Breast epithelium (tissue), 4 donors: ENCODE measurements around the gene TNFRSF1A. TPM values are rescaled to one million over a fixed set of nuclear protein-coding genes. Genes with fewer than 3 reads are reported as not detected.

Experiments
- DNase-seq, 2 donors: peaks; one replicate each; pipeline ENCODE4 v3.0.0-alpha.2; 2019; ENCODE audit warnings: low spot score in 2 of 2
- H3K27ac ChIP-seq, 2 donors: fragments of 200-600 bp; sonication (generic) in 1 of 2; one replicate each; pipeline ENCODE4 v1.5.1; 2016 to 2019; ENCODE audit warnings: mild to moderate bottlenecking in 1 of 2
- H3K27me3 ChIP-seq, 2 donors: fragments of 200-600 bp; sonication (generic) in 1 of 2; one replicate each; pipeline versions ENCODE4 v1.5.1 to v1.6.0; 2017 to 2019; ENCODE audit warnings: control low read depth in 1 of 2, mild to moderate bottlenecking in 1 of 2
- H3K36me3 ChIP-seq: fragments of 200-600 bp; one replicate; pipeline ENCODE4 v1.5.1; 2019
- H3K4me1 ChIP-seq, 2 donors: fragments of 200-600 bp; sonication (generic); one replicate each; pipeline ENCODE4 v1.5.1; 2016 to 2019; ENCODE audit warnings: control low read depth in 1 of 2
- H3K4me3 ChIP-seq, 3 donors: fragments of 200-600 bp; sonication (generic); 1 replicate in 2 of 3; 2 replicates in 1 of 3; pipeline ENCODE4 v1.5.1; 2016 to 2019; ENCODE audit warnings: mild to moderate bottlenecking in 3 of 3, moderate library complexity in 2 of 3
- H3K9me3 ChIP-seq, 2 donors: fragments of 200-600 bp; sonication (generic) in 1 of 2; one replicate each; pipeline ENCODE4 v1.5.1; 2016 to 2019; ENCODE audit warnings: control low read depth in 1 of 2
- POLR2A ChIP-seq: fragments of 450-650 bp; IDR thresholded peaks from one replicate; pipeline ENCODE4 v1.6.1; 2016; ENCODE audit warnings: antibody characterized with exemption, mild to moderate bottlenecking, moderate library complexity
- POLR2AphosphoS5 ChIP-seq, 3 donors: sonication (generic); formaldehyde crosslinking; IDR thresholded peaks; one replicate each; pipeline ENCODE4 v1.6.1; 2017; ENCODE audit warnings: antibody characterized with exemption in 3 of 3
- intact Hi-C: fragments of 100-400 bp; cut with DNase I; formaldehyde crosslinking; loops from one replicate; pipeline ENCODE4 v1.15.1; 2023; ENCODE audit warnings: low total_unique reads
- total RNA-seq, 3 donors: library from RNA; depleted of rRNA; stranded (reverse); fragments of >200 nt; gene quantifications; one replicate each; pipeline ENCODE4 v1.1.0, GENCODE V29; 2016
- TF ChIP-seq, protein P1 (sequence below), 3 donors: fragments of 450-650 bp; IDR thresholded peaks; one replicate each; pipeline ENCODE4 v1.5.1; 2016 to 2017; ENCODE audit warnings: antibody characterized with exemption in 3 of 3, mild to moderate bottlenecking in 3 of 3, moderate library complexity in 3 of 3

The TNFRSF1A gene
- total RNA-seq, 3 donors from 2014 or later: 232 to 256 (median 238) TPM

DNA sequence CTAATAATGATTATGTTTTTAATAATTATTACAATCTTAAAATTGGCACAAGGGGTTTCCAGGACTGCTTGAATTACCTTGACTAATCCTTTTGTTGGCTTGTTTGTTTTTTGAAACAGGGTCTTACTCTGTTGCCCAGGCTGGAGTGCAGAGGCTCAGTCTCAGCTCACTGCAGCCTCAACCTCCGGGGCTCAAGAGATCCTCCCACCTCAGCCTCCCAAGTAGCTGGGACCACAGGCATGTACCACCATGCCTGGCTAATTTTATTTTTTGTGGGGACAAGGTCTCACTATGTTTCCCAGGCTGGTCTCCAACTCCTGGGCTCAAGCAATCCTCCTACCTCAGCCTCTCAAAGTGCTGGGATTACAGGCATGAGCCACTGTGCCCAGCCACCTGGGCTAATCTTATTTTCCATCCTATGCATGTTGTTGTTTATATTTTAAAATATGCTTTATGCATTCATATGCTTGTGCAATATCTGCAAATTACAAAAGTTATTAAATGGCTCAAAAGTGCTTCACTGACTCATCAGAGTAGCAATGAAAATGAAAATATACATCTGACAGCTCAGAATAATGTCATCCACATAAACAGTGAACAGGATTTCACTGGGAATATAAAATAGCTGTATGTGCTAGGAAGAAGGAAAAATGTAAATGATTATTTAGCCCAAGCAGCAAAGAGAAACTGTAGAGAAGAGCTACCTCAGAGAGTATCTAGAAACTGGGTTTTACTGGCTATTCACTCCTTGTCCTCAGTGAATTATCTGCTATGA is 56.2 kb downstream of the TNFRSF1A start:
- no peak for DNase-seq
- no peaks in the 10 kb centered on the region for H3K4me1 ChIP-seq
- intact Hi-C loops: loop anchor here (10.0 kb wide), 1 partner anchor 221 kb away; no protein-coding TSS in a partner anchor
- H3K36me3 ChIP-seq: no peaks in the 10 kb centered on the region
- no peak overlapping the region for H3K4me3 ChIP-seq
- H3K27me3 ChIP-seq: no peaks in the 10 kb centered on the region
- TF ChIP-seq POLR2A (no peak), POLR2AphosphoS5 (IDR thresholded peaks at IDR 0.05) (no peak)
- TF ChIP-seq, protein P1, sequence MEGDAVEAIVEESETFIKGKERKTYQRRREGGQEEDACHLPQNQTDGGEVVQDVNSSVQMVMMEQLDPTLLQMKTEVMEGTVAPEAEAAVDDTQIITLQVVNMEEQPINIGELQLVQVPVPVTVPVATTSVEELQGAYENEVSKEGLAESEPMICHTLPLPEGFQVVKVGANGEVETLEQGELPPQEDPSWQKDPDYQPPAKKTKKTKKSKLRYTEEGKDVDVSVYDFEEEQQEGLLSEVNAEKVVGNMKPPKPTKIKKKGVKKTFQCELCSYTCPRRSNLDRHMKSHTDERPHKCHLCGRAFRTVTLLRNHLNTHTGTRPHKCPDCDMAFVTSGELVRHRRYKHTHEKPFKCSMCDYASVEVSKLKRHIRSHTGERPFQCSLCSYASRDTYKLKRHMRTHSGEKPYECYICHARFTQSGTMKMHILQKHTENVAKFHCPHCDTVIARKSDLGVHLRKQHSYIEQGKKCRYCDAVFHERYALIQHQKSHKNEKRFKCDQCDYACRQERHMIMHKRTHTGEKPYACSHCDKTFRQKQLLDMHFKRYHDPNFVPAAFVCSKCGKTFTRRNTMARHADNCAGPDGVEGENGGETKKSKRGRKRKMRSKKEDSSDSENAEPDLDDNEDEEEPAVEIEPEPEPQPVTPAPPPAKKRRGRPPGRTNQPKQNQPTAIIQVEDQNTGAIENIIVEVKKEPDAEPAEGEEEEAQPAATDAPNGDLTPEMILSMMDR (IDR thresholded peaks at IDR 0.05): no peak
- H3K27ac ChIP-seq: no peak overlapping the region
- H3K9me3 ChIP-seq: no peaks in the 10 kb centered on the region

DNA sequence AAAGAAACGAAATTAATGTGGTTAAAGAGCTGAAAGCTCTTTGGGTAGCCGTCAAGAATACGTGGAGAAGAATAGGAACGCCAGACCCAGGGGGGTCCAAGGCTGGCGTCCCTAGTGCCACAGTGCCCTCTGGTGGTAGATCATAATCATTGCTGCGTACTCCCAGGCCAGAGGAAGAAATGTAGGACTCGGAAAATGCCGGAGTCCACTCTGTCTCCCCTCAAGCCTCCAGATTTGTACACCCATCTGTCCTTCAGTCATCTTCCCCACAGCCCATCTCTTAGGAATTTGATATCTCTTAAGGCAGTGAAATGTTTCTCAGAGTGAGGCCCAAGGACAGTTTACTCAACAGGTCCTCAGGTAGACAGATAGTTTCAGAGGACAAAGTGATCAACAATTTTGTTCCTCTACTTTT is 56.8 kb downstream of the TNFRSF1A start:
- Histone ChIP-seq H3K27me3 (no peaks in the 10 kb centered on the region), H3K36me3 (no peaks in the 10 kb centered on the region), H3K9me3 (no peaks in the 10 kb centered on the region), H3K27ac (no peak overlapping the region), H3K4me1 (no peaks in the 10 kb centered on the region), H3K4me3 (no peak overlapping the region)
- TF ChIP-seq POLR2AphosphoS5 (IDR thresholded peaks at IDR 0.05): peak in 2 of 3 donors; percentile 35 to 41
- TF ChIP-seq, protein P1 (IDR thresholded peaks at IDR 0.05): peak; percentile 85 to 94 (median 92)
- no peak for TF ChIP-seq POLR2A
- DNase-seq: no peak
- intact Hi-C loops: loop anchor here (10.0 kb wide), 1 partner anchor 220 kb away; no protein-coding TSS in a partner anchor

DNA sequence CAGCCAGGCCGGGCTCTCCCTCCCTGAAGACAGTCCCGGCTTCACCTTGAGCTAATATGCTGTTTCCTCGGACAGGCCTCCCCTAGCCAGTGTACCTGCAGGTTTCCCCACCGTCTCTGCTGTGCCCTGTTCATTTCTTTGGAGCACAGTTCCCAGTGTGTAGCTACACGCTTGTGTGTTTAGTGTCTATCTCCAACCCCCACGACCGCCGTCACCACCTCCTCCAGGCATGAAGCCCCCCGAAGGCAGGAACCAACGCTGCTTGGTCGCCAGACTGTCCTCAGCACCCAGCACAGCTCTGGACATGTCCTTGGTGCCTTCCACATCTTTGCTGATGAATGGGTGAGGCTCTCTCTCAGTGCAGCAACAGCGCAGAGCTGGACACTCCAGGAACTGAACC is 57.6 kb downstream of the TNFRSF1A start:
- Histone ChIP-seq H3K27me3 (no peaks in the 10 kb centered on the region), H3K4me1 (peaks cover 0 to 5% of the 10 kb centered on the region in 2 donors), H3K27ac (no peak overlapping the region), H3K4me3 (no peak overlapping the region), H3K36me3 (no peaks in the 10 kb centered on the region), H3K9me3 (no peaks in the 10 kb centered on the region)
- DNase-seq: no peak
- no peak for TF ChIP-seq POLR2A
- TF ChIP-seq POLR2AphosphoS5 (IDR thresholded peaks at IDR 0.05): no peak
- TF ChIP-seq, protein P1 (IDR thresholded peaks at IDR 0.05): no peak
- intact Hi-C loops: loop anchor here (5.0 to 10.0 kb wide), 2 partner anchors 92 to 219 kb away; no protein-coding TSS in a partner anchor

DNA sequence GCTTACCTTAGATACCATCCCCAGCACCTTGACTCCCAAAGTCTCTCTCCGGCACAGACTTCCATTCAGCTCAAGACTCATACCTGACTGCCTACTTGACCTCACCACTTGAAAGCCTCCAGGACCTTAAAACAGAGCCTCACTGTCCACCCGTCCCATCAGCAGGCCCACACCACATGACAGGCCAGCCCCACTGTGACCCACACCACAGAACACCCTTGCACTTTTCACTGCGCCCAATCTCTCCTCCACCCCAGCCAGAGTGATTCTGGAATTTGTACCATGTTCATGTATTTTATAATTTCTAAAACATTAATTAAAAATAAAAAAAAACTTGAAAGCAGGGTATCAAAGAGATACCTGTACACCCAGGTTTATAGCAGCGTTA is 59.4 kb downstream of the TNFRSF1A start:
- intact Hi-C loops: loop anchor here (5.0 to 10.0 kb wide), 2 partner anchors 90 to 218 kb away; no protein-coding TSS in a partner anchor
- Histone ChIP-seq H3K4me1 (peaks cover 0 to 11% of the 10 kb centered on the region in 2 donors), H3K4me3 (no peak overlapping the region), H3K27me3 (no peaks in the 10 kb centered on the region), H3K36me3 (no peaks in the 10 kb centered on the region), H3K27ac (no peak overlapping the region), H3K9me3 (no peaks in the 10 kb centered on the region)
- no peak for DNase-seq
- TF ChIP-seq, protein P1 (IDR thresholded peaks at IDR 0.05): no peak
- TF ChIP-seq POLR2AphosphoS5 (IDR thresholded peaks at IDR 0.05) (no peak), POLR2A (no peak)
